Epithelial cell of proximal tubule (primary cell): ENCODE data around the gene NF1. TPM values are rescaled to one million over a fixed set of nuclear protein-coding genes. Genes with fewer than 3 reads are reported as not detected.
"Not testable (repeated sequence)": the region's sequence is repeated elsewhere in the genome, so short reads cannot be mapped to it uniquely, and the experiment has no call there.

Source experiments
- DNase-seq: peaks from one replicate; pipeline ENCODE4 v3.0.0-alpha.2; 2011; ENCODE audit warnings: low read depth
- H3K4me3 ChIP-seq: 2 replicates; pipeline ENCODE4 v1.5.1; 2011; ENCODE audit warnings: low read depth, mild to moderate bottlenecking, low read length
- total RNA-seq: library from RNA; depleted of rRNA; stranded (reverse); fragments of >200 nt; gene quantifications from 2 replicates; pipeline ENCODE4 v1.2.3, GENCODE V29; 2015
- TF ChIP-seq, protein P1 (sequence below): conservative IDR thresholded peaks from 2 replicates; pipeline ENCODE4 v1.5.1; 2012; ENCODE audit warnings: low read depth, mild to moderate bottlenecking, low read length

Gene NF1
- total RNA-seq, 1 donor from 2014 or later = 40.2 TPM

DNA sequence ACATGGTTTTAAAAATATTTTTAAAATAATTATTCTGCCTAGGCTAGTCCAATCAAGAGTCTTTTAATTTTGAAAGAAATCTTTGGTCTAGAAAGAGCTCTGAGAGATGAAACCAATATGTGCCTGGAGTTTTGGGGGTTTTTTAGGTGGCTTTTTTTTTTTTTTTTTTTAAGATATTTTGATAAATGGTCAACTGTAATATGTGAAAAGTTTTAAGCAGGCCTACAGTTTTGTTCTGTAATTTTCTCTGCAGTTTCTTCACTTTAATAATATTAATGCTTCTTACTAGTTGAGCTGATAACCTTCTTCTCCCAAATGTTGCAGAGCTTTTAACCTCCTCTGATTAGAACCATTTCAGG, 157.2 kb downstream of the NF1 start:
- TF ChIP-seq, protein P1, sequence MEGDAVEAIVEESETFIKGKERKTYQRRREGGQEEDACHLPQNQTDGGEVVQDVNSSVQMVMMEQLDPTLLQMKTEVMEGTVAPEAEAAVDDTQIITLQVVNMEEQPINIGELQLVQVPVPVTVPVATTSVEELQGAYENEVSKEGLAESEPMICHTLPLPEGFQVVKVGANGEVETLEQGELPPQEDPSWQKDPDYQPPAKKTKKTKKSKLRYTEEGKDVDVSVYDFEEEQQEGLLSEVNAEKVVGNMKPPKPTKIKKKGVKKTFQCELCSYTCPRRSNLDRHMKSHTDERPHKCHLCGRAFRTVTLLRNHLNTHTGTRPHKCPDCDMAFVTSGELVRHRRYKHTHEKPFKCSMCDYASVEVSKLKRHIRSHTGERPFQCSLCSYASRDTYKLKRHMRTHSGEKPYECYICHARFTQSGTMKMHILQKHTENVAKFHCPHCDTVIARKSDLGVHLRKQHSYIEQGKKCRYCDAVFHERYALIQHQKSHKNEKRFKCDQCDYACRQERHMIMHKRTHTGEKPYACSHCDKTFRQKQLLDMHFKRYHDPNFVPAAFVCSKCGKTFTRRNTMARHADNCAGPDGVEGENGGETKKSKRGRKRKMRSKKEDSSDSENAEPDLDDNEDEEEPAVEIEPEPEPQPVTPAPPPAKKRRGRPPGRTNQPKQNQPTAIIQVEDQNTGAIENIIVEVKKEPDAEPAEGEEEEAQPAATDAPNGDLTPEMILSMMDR = no peak
- DNase-seq = no peak
- no peak overlapping the region for H3K4me3 ChIP-seq

- no peak for DNase-seq
- TF ChIP-seq, protein P1 = no peak
- no peak overlapping the region for H3K4me3 ChIP-seq
Observed at GRCh38 chr17:31252741-31253140, 158.0 kb downstream of the NF1 start.

DNA sequence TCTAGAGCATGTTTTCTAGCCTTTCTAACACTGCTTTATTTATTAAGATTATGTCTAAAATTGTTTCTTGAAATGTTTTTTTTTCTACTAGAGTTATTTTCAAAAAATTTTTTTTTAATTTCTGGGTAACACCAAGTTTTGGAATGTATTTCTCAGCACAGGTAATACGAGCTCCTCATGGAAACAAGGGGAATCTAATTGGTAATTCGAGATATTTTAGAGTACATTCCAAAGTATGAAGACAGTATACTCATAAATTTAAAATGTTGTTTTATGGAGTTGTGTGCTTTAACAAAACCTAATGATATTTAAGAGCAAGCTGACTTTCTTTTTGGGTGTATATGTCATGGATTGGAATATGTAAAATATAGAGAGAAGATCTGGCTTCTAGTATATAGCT, 159.9 kb downstream of the NF1 start:
- TF ChIP-seq, protein P1 = no peak
- no peak overlapping the region for H3K4me3 ChIP-seq
- DNase-seq = no peak

DNA sequence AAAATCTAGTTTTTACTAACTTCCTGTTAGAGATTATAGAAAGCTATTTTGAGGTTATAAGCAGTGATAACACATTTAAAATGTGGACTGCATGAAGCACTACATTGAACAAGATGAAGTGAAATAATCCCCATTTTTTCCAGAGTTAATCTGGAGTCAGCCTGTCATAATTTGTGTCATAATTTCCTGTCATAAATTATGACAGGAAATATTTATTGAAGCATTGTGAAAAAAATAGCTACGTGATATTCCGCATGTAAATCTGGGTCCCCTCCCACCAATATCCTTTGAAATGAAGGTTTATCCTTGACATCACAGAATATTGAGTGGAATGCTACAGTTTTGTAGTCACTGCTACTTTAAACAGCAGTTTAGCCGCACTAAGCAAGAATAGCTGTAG, 162.2 kb downstream of the NF1 start:
- DNase-seq = no peak
- TF ChIP-seq, protein P1 = no peak
- H3K4me3 ChIP-seq = no peak overlapping the region

GRCh38 chr17:31260151-31260550, 165.4 kb downstream of the NF1 start:
- DNase-seq = no peak
- TF ChIP-seq, protein P1 = no peak
- H3K4me3 ChIP-seq = no peak overlapping the region

GRCh38 chr17:31261601-31262000, 166.8 kb downstream of the NF1 start:
- no peak for DNase-seq
- TF ChIP-seq, protein P1 = no peak
- H3K4me3 ChIP-seq = no peak overlapping the region

DNA sequence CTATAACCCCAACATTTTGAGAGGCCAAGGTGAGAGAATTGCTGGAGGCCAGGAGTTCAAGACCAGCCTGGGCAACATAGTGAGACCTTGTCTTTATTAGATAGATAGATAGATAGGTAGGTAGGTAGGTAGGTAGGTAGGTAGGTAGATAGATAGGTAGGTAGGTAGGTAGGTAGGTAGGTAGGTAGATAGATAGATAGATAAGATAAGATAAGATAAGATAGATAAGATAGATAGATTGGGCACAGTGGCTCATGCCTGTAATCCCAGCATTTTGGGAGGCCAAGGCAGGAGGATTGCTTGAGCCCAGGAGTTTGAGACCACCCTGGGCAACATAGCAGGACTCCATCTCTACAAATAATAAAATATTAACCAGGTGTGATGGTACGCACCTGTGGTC, 168.1 kb downstream of the NF1 start:
- not testable (repeated sequence) for DNase-seq, H3K4me3 ChIP-seq

DNA sequence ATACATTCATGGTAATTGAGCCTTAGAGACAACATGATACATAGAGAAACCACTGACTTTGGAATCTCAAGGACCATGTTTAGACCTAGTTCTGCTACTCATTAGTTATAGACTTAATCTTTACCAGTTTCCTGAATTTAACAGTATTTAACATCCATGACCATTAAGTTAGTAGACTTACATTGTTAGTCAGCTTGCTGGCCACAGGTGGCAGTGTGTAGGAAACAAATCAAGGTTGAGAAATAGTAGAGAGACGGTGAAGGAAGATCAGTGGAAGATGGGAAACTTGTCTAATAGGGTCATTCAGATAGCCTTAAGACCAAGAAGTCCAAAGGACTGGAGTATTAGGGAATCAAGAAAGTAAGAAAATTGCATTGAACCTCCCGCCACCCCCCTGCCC, 171.3 kb downstream of the NF1 start:
- TF ChIP-seq, protein P1 = peak; percentile 50
- no peak overlapping the region for H3K4me3 ChIP-seq
- DNase-seq = no peak
